Effector CD4-positive, alpha-beta T cell (primary cell): ENCODE measurements around the gene CEP68.
"Not testable (repeated sequence)": the region's sequence is repeated elsewhere in the genome, so short reads cannot be mapped to it uniquely, and the experiment has no call there.

ENCODE experiments used
- DNase-seq: peaks from one replicate; pipeline ENCODE4 v3.0.0-alpha.2; 2020

CEP68 gene

GRCh38 chr2:65032019-65032975 is 23.9 kb upstream of the CEP68 start:
- DNase-seq: no peak

GRCh38 chr2:65033178-65033577 is 23.0 kb upstream of the CEP68 start:
- no peak for DNase-seq

- not testable (repeated sequence) for DNase-seq
Measured at GRCh38 chr2:65033667-65034066, 22.5 kb upstream of the CEP68 start.

- DNase-seq: no peak
Measured at GRCh38 chr2:65035351-65035943, 20.8 kb upstream of the CEP68 start.

- no peak for DNase-seq
Measured at GRCh38 chr2:65037178-65037577, 19.0 kb upstream of the CEP68 start.

GRCh38 chr2:65039640-65040039 is 16.6 kb upstream of the CEP68 start:
- DNase-seq: no peak

GRCh38 chr2:65040400-65041261 is 15.6 kb upstream of the CEP68 start:
- peak; percentile 69 for DNase-seq

GRCh38 chr2:65043001-65043400 is 13.2 kb upstream of the CEP68 start:
- DNase-seq: no peak

GRCh38 chr2:65044097-65044735 is 12.0 kb upstream of the CEP68 start:
- DNase-seq: no peak

GRCh38 chr2:65045651-65046050 is 10.6 kb upstream of the CEP68 start:
- no peak for DNase-seq

GRCh38 chr2:65046633-65047407 is 9.4 kb upstream of the CEP68 start:
- no peak for DNase-seq

- no peak for DNase-seq
Measured at GRCh38 chr2:65049010-65049639, 7.1 kb upstream of the CEP68 start.

GRCh38 chr2:65050931-65051330 is 5.3 kb upstream of the CEP68 start:
- no peak for DNase-seq

GRCh38 chr2:65053199-65053598 is 3.0 kb upstream of the CEP68 start:
- DNase-seq: no peak

- no peak for DNase-seq
Measured at GRCh38 chr2:65054749-65055421, 1.3 kb upstream of the CEP68 start.

GRCh38 chr2:65055422-65056214 is 598 bp upstream of the CEP68 start:
- DNase-seq: peak; percentile 64

GRCh38 chr2:65057054-65057375 is 799 bp downstream of the CEP68 start:
- DNase-seq: no peak

GRCh38 chr2:65057391-65058052 is 1.3 kb downstream of the CEP68 start:
- DNase-seq: peak; percentile 49

- DNase-seq: no peak
Measured at GRCh38 chr2:65059071-65059470, 2.9 kb downstream of the CEP68 start.
